K562 (cell line): Measurements from ENCODE around the gene MDP1. TPM values are rescaled to one million over a fixed set of nuclear protein-coding genes. Genes with fewer than 3 reads are reported as not detected.

Source experiments
- ATF7 ChIP-seq: fragments of 450-650 bp; IDR thresholded peaks from 2 replicates; pipeline ENCODE4 v1.7.1; 2014; ENCODE audit warnings: mild to moderate bottlenecking, moderate library complexity
- BMI1 ChIP-seq: fragments of 150-350 bp; IDR thresholded peaks from 2 replicates; pipeline ENCODE4 v1.6.1; 2014; ENCODE audit warnings: low read length
- CBX3 ChIP-seq, 2 experiments: IDR thresholded peaks; 1 replicate in 1 of 2; 2 replicates in 1 of 2; pipeline ENCODE4 v1.6.1; 2012; ENCODE audit warnings: inconsistent platforms in 2 of 2, low read length in 2 of 2, borderline replicate concordance in 1 of 2, control low read depth in 1 of 2
- ETV1 ChIP-seq: fragments of 450-650 bp; conservative IDR thresholded peaks from 2 replicates; pipeline ENCODE4 v1.6.1; 2016; ENCODE audit warnings: missing genetic modification characterization, control low read depth, low read depth, missing compliant biosample characterization
- GTF2F1 ChIP-seq: IDR thresholded peaks from 2 replicates; pipeline ENCODE4 v1.6.1; 2011; ENCODE audit warnings: low read depth, low read length, improper control_type of control experiment
- HNRNPH1 ChIP-seq: fragments of 200-400 bp; formaldehyde crosslinking; optimal IDR thresholded peaks from 2 replicates; pipeline ENCODE3; 2017; ENCODE audit warnings: low read depth, mild to moderate bottlenecking, low read length, moderate library complexity
- KLF6 ChIP-seq: fragments of 250-450 bp; sonication (Bioruptor Pico); IDR thresholded peaks from 2 replicates; pipeline ENCODE4 v1.4.0; 2020; ENCODE audit warnings: mild to moderate bottlenecking, moderate library complexity, borderline replicate concordance
- MAFK ChIP-seq: IDR thresholded peaks from 2 replicates; pipeline ENCODE4 v1.6.1; 2011; ENCODE audit warnings: low read length, improper control_type of control experiment
- MTA3 ChIP-seq: fragments of 450-650 bp; formaldehyde crosslinking; IDR thresholded peaks from 2 replicates; pipeline ENCODE4 v1.6.1; 2017; ENCODE audit warnings: mild to moderate bottlenecking, borderline replicate concordance
- RFX5 ChIP-seq: IDR thresholded peaks from 2 replicates; pipeline ENCODE4 v1.6.1; 2011; ENCODE audit warnings: low read depth, mild to moderate bottlenecking, improper control_type of control experiment, low read length
- TSC22D4 ChIP-seq: fragments of 450-650 bp; IDR thresholded peaks from 2 replicates; pipeline ENCODE4 v1.6.1; 2016; ENCODE audit warnings: missing genetic modification characterization, missing biosample characterization, control low read depth
- ZBTB17 ChIP-seq: fragments of 450-650 bp; formaldehyde crosslinking; IDR thresholded peaks from 2 replicates; pipeline ENCODE4 v1.4.0; 2020; ENCODE audit warnings: mild to moderate bottlenecking
- ZNF124 ChIP-seq: sonication (generic); formaldehyde crosslinking; IDR thresholded peaks from 2 replicates; pipeline ENCODE4 v1.8.1; 2022; ENCODE audit warnings: missing genetic modification reagents
- polyA plus RNA-seq, 8 experiments: library from polyadenylated mRNA; depleted of rRNA in 4 of 8; stranded (reverse) in 5 of 8; unstranded in 3 of 8; fragments of >200 nt; fragmentation: Nextera tagmentation in 2 of 8; fragmentation: Illumina TruSeq in 1 of 8; extraction: Ambion mirVana in 2 of 8; extraction: Trizol in 1 of 8; gene quantifications; 2 replicates each; pipeline versions ENCODE4 v1.2.1 to v1.2.3, GENCODE V29; 2011 to 2014; ENCODE audit warnings: inconsistent platforms in 1 of 8, missing spikeins in 1 of 8
- total RNA-seq, 7 experiments: library from RNA; depleted of rRNA in 6 of 7; stranded (reverse); fragments of >200 nt in 6 of 7; fragmentation: Illumina TruSeq in 2 of 7; extraction: Trizol in 2 of 7; gene quantifications; 2 replicates each; pipeline versions ENCODE4 v1.2.1 to v1.2.3, GENCODE V29; 2011 to 2021; ENCODE audit warnings: low replicate concordance in 1 of 7
- TF ChIP-seq, protein P1 (sequence below): fragments of 250-450 bp; sonication (Bioruptor Pico); IDR thresholded peaks from 2 replicates; pipeline ENCODE4 v1.5.0; 2021
- TF ChIP-seq, protein P2 (sequence below): fragments of 450-650 bp; IDR thresholded peaks from 2 replicates; pipeline ENCODE4 v1.6.1; 2016
- TF ChIP-seq, protein P3 (sequence below): sonication (generic); formaldehyde crosslinking; IDR thresholded peaks from 2 replicates; pipeline ENCODE4 v1.8.0; 2023; ENCODE audit warnings: mild to moderate bottlenecking, missing genetic modification reagents
- TF ChIP-seq, protein P4 (sequence below): fragments of 250-450 bp; sonication (Bioruptor Pico); IDR thresholded peaks from 2 replicates; pipeline ENCODE4 v1.5.1; 2021; ENCODE audit warnings: mild to moderate bottlenecking
- TF ChIP-seq, protein P5 (sequence below), 2 experiments: fragments of 450-650 bp; conservative IDR thresholded peaks; 2 replicates each; pipeline ENCODE4 v1.6.1; 2017; ENCODE audit warnings: mild to moderate bottlenecking in 2 of 2, moderate library complexity in 2 of 2

The MDP1 gene
- total and polyA plus RNA-seq, 9 of the 15 experiments (the other 6 are each of a cell fraction or from before 2014, with no cell fraction given): 2.7 to 29.6 (median 11.0) TPM

DNA sequence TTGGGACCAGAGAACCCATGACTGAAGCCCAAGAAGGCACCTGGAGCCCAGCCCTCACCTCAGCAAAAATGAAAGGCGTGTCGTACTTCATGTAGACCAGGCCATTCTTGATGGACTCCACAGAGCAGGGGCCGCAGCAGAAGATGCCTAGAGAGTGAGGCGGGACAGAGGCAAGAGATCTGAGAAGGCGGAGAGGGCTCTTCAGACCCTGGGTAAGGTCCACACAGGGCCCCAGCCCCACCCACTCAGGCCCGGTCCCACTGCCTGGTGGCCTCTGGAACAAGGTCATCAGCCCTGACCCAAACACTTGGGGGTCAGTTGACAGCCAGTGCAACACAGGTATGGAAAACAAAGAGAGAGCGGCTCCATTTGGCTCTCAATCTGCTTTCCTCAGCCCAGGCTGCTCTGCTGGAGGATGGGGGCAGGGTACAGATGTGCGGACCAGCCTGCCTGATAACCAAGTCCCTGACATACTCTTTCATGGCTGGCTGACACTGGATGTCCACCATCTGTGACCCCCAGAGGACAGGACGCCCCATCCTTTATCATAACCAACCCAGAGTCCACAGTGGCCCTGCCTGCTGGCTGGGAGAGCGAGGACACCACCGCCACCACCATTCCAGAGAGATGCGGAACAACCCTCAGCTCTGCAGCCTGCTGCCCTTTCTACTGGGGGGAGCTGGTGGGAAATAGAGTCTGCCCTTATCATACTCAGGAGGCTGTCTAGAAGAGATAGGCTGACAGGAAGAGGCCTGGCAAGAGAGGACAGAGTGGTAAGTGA, 40.3 kb upstream of the MDP1 start (continued):
- TF ChIP-seq, protein P1, sequence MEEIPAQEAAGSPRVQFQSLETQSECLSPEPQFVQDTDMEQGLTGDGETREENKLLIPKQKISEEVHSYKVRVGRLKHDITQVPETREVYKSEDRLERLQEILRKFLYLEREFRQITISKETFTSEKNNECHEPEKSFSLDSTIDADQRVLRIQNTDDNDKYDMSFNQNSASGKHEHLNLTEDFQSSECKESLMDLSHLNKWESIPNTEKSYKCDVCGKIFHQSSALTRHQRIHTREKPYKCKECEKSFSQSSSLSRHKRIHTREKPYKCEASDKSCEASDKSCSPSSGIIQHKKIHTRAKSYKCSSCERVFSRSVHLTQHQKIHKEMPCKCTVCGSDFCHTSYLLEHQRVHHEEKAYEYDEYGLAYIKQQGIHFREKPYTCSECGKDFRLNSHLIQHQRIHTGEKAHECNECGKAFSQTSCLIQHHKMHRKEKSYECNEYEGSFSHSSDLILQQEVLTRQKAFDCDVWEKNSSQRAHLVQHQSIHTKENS (CRISPR knock-in tag): no peak
- TF ChIP-seq GTF2F1: no peak
- no peak for TF ChIP-seq MAFK
- TF ChIP-seq, protein P2, sequence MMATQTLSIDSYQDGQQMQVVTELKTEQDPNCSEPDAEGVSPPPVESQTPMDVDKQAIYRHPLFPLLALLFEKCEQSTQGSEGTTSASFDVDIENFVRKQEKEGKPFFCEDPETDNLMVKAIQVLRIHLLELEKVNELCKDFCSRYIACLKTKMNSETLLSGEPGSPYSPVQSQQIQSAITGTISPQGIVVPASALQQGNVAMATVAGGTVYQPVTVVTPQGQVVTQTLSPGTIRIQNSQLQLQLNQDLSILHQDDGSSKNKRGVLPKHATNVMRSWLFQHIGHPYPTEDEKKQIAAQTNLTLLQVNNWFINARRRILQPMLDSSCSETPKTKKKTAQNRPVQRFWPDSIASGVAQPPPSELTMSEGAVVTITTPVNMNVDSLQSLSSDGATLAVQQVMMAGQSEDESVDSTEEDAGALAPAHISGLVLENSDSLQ: no peak; the same call in 1 of the 2 replicates
- TF ChIP-seq, protein P3, sequence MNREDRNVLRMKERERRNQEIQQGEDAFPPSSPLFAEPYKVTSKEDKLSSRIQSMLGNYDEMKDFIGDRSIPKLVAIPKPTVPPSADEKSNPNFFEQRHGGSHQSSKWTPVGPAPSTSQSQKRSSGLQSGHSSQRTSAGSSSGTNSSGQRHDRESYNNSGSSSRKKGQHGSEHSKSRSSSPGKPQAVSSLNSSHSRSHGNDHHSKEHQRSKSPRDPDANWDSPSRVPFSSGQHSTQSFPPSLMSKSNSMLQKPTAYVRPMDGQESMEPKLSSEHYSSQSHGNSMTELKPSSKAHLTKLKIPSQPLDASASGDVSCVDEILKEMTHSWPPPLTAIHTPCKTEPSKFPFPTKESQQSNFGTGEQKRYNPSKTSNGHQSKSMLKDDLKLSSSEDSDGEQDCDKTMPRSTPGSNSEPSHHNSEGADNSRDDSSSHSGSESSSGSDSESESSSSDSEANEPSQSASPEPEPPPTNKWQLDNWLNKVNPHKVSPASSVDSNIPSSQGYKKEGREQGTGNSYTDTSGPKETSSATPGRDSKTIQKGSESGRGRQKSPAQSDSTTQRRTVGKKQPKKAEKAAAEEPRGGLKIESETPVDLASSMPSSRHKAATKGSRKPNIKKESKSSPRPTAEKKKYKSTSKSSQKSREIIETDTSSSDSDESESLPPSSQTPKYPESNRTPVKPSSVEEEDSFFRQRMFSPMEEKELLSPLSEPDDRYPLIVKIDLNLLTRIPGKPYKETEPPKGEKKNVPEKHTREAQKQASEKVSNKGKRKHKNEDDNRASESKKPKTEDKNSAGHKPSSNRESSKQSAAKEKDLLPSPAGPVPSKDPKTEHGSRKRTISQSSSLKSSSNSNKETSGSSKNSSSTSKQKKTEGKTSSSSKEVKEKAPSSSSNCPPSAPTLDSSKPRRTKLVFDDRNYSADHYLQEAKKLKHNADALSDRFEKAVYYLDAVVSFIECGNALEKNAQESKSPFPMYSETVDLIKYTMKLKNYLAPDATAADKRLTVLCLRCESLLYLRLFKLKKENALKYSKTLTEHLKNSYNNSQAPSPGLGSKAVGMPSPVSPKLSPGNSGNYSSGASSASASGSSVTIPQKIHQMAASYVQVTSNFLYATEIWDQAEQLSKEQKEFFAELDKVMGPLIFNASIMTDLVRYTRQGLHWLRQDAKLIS (CRISPR knock-in tag): no peak
- peak; percentile 61; the same call in 1 of the 2 replicates for TF ChIP-seq ZBTB17
- TF ChIP-seq RFX5: no peak
- TF ChIP-seq ATF7: no peak
- no peak for TF ChIP-seq KLF6
- TF ChIP-seq, protein P4, sequence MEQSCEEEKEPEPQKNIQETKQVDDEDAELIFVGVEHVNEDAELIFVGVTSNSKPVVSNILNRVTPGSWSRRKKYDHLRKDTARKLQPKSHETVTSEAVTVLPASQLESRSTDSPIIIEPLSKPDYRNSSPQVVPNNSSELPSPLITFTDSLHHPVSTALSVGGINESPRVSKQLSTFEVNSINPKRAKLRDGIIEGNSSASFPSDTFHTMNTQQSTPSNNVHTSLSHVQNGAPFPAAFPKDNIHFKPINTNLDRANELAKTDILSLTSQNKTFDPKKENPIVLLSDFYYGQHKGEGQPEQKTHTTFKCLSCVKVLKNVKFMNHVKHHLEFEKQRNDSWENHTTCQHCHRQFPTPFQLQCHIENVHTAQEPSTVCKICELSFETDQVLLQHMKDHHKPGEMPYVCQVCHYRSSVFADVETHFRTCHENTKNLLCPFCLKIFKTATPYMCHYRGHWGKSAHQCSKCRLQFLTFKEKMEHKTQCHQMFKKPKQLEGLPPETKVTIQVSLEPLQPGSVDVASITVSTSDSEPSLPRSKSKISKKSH (CRISPR knock-in tag): no peak
- no peak for TF ChIP-seq HNRNPH1
- TF ChIP-seq TSC22D4 (tag): no peak
- TF ChIP-seq ETV1 (tag): no peak
- no peak for TF ChIP-seq BMI1
- no peak for TF ChIP-seq CBX3 (IDR thresholded peaks at IDR 0.05; ENCODE audit: borderline replicate concordance in 1 of 2, low read length in 2 of 2)
- 0 out of 2 replicates have a peak, but pooled peaks have one; percentile 43 for TF ChIP-seq MTA3
- TF ChIP-seq, protein P5, sequence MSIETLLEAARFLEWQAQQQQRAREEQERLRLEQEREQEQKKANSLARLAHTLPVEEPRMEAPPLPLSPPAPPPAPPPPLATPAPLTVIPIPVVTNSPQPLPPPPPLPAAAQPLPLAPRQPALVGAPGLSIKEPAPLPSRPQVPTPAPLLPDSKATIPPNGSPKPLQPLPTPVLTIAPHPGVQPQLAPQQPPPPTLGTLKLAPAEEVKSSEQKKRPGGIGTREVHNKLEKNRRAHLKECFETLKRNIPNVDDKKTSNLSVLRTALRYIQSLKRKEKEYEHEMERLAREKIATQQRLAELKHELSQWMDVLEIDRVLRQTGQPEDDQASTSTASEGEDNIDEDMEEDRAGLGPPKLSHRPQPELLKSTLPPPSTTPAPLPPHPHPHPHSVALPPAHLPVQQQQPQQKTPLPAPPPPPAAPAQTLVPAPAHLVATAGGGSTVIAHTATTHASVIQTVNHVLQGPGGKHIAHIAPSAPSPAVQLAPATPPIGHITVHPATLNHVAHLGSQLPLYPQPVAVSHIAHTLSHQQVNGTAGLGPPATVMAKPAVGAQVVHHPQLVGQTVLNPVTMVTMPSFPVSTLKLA (conservative IDR thresholded peaks at IDR 0.05): peak in 1 of 2 experiments; percentile 40; a peak in 1 of 4 replicates
- no peak for TF ChIP-seq ZNF124 (CRISPR knock-in tag)
